GM18517 (cell line): ENCODE measurements around the gene HEG1.

Experiments used
- ATAC-seq: cut with Tn5 transposase; IDR thresholded peaks from one replicate; pipeline ENCODE4 v1.9.1; 2021; ENCODE audit warnings: mild to moderate bottlenecking, moderate library complexity; ENCODE audit not compliant: unreplicated experiment

The HEG1 gene

GRCh38 chr3:125051715-125052581, 3.8 kb downstream of the HEG1 start:
- no peak for ATAC-seq

GRCh38 chr3:125051205-125051604, 4.6 kb downstream of the HEG1 start:
- no peak for ATAC-seq

GRCh38 chr3:125050488-125051090, 5.2 kb downstream of the HEG1 start:
- no peak for ATAC-seq

- ATAC-seq, result no peak
Measured at GRCh38 chr3:125048282-125048681, 7.5 kb downstream of the HEG1 start.

- ATAC-seq, result no peak
Measured at GRCh38 chr3:125045965-125046364, 9.8 kb downstream of the HEG1 start.

- ATAC-seq, result no peak
Measured at GRCh38 chr3:125045194-125045593, 10.6 kb downstream of the HEG1 start.

- no peak for ATAC-seq
Measured at GRCh38 chr3:125043599-125044151, 12.1 kb downstream of the HEG1 start.

GRCh38 chr3:125042725-125043406, 12.9 kb downstream of the HEG1 start:
- ATAC-seq, result no peak

- ATAC-seq, result no peak
Measured at GRCh38 chr3:125039131-125040100, 16.4 kb downstream of the HEG1 start.

- no peak for ATAC-seq
Measured at GRCh38 chr3:125037498-125038150, 18.2 kb downstream of the HEG1 start.

- no peak for ATAC-seq
Measured at GRCh38 chr3:125035217-125035616, 20.6 kb downstream of the HEG1 start.

- no peak for ATAC-seq
Measured at GRCh38 chr3:125033616-125034015, 22.2 kb downstream of the HEG1 start.

GRCh38 chr3:125033135-125033534, 22.7 kb downstream of the HEG1 start:
- ATAC-seq, result no peak

- no peak for ATAC-seq
Measured at GRCh38 chr3:125032683-125033082, 23.1 kb downstream of the HEG1 start.

GRCh38 chr3:125032100-125032643, 23.6 kb downstream of the HEG1 start:
- ATAC-seq, result no peak

GRCh38 chr3:125031544-125031943, 24.3 kb downstream of the HEG1 start:
- ATAC-seq, result no peak

- ATAC-seq, result no peak
Measured at GRCh38 chr3:125028657-125029056, 27.1 kb downstream of the HEG1 start.

- no peak for ATAC-seq
Measured at GRCh38 chr3:125025642-125026041, 30.2 kb downstream of the HEG1 start.

GRCh38 chr3:125024817-125025216, 31.0 kb downstream of the HEG1 start:
- ATAC-seq, result no peak
